NCI-H2171 treated with DMSO at 0.1 percent for 48 hours (cell line): ENCODE measurements around the gene PAK5.

Experiments
- DNase-seq: peaks from one replicate; lab custom pipeline; 2025; lab: John Stamatoyannopoulos, UW

PAK5 gene

DNA sequence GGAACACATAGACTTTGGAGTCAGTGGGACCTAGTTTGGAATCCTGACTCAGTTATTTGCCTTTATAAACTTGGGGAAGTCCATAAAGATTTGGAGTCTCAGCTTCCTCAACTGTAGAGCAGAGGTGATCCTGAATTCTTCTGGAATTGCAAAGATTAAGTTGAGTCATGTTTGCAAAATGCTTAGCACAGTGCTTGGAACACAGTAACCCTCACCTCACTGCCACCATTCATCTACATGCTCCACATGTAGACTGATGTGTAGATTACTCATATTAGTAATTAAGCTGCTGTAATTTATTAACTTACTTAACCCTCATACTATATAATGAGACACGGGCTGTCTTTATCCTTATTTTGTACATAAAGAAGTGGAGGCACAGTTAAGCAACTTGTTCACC lies 263.0 kb downstream of the PAK5 start:
- DNase-seq: no peak

DNA sequence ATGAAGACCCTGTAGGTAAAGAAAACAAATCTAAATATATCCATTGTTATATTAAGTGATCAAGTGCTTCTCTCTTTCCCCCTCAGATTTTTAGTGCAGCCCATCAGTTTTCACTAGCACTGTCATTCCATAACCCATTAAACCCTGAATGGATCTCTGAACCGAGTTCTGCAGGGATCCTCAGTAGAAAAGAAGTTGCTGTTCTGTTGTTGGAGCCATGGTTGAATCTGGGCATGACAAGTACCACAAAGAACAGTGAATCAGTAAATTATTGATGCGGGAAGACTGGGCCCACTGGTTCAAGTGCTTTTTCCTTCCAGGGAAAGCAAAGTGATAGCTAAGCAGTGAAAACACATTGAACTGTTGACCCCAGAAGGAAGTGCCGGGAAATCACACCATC lies 264.1 kb downstream of the PAK5 start:
- DNase-seq: no peak

DNA sequence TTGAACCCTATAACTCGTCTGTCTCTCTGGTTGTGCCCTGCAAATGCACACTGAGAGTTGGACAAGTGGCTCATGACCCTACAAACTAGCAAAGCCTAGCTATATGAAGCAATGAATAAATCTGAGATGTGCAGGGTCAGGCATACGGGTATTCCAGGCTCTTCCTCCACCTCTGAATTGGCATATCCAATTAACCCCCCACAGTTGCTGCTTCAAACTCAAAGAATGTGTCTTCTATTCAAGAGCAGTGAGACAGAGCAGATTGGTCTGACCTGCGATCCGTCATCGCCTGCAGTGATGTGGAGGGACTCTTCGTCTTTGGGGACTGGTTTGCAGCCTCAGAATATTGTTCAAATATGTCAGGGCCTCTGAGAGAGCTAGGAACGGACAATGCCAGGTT lies 264.7 kb downstream of the PAK5 start:
- no peak for DNase-seq

DNA sequence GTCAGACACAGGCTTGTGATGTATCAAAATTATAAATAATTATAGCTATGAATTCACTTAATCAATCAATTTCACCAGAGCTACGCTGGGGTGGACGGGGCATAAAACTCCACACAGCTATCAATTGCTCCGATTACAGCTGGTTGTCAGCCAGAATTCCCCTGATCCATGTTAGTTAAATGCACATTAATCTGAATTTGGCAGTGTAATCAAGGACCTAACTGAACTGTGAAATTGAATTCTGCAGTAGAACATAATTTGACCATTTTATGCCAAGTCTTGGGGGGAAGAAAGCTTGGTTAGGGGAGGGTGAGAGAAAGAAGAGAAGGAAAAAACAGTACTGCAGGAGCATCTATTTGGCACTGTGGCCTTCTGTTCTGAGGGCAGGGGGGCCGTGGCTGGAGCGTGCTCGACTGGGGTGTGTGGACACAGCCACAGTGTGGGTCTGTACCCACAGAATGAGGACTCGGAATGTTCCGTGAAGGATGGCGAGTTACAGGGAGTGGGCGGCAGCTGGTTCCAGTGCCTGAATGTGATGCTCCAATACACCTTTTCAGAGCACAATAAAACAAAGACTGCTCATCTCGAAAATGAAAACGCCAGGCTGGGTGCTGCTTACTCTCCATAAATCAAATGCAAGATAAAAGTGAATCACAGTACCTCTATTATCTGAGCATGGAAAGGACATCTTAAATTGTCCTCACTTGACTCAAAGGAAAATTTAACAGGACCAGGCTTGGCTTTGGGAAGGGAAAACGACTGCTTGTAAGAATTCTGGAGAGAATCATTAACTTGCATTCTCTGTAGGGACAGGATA lies 265.3 kb downstream of the PAK5 start:
- no peak for DNase-seq

DNA sequence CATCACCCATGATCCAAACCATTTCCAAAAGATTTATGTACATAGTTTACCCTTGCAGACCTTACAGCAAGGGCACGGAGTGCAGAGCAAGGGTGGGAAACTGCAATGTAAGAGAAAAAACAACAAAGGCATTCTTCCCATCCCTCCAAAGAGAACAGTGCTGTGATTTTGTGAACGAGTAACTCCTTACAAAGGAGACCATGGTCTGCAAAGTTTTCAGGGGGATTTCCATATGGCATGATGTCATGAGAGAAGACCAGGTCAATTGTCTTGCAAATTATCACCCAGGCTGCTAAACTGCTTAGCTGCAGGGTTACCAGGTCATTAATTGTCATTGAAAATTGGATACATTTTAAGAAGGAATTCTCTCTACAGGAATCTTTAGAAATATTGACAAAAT lies 266.2 kb downstream of the PAK5 start:
- DNase-seq: no peak

DNA sequence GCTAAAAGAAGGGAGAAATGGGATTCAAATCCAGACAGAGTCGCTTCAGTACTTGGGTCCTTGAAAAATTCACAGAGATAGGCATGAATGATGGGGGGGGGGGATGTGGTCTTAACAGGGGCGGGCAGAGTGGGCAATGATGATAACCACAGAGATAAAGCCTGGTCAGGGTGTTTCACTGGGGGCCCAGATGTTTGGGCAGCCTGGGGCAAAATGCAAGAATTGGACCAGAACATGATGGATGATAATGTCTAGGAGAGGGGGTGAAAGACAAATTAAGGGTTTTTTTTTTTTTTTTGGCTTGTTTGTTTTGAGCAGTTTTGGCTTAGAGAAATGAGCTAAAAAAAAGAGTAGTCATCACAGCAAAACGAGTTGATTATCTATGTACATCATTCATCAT lies 267.1 kb downstream of the PAK5 start:
- DNase-seq: no peak

DNA sequence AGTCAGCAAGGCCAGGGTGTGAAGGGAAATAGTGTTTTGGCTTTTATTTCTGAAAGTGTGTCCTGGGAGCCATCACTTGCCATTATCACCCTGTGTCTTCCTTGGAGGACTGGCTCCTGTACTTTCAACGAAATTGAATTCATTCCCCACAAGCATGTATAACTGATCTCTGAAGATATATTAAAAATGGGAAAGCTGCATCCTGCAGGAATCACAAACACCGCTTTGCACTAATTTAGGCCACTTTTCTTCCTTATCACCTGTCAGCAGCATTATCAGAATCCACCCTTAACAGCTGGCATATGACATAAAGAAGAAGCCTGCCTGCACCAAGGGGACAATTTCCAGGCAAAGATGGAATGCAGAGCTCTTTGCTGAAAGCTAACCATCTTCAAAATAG lies 268.3 kb downstream of the PAK5 start:
- no peak for DNase-seq

DNA sequence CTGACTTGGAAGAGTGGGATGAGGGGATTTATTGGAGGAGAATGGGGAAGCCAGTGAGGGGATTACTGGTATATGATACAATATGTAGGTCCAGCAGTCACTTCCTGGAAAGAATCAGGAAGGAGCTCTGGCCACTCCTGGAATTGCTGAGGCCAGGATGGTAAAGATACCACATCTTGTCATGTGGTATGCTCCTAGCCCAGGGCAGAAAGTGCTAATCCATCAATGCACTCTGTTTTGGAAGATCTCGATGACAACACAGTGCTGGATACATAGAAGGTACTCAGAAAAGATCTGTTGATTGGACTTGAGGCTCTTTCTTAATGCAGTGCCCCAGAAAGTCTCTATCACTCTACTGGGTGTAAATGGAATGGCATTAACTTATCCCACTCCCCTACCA lies 271.9 kb downstream of the PAK5 start:
- no peak for DNase-seq

DNA sequence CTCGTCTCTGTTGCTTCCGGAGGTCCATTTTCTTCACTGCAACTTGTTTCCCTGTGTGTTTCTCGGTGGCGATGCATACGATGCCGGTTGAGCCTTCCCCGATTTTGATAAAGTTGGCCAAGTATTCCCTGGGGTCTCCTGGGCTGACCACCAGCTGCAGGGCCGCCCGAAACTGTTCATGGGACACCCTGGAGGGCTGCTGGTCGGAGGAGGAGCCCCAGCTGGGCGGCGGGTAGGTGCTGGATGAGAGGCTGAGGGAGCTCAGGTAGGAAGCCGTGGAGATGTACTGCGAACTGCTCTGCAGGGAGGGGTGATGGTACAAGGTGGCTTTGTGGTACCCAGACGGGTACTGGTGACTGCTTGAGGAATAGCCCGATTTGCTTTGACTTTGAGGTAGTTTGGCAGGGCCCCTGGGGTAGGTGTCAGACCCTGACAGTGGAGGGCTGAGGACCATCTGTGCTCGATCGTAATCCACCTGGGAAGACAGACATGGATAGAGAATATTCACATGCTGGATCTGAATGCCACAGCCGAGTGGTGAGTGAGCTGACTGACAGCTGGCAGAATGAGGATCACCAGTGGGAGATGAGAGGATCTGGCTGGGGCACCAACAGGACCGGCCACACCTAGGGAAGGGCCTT lies 272.8 kb downstream of the PAK5 start:
- peak; percentile 54 for DNase-seq

DNA sequence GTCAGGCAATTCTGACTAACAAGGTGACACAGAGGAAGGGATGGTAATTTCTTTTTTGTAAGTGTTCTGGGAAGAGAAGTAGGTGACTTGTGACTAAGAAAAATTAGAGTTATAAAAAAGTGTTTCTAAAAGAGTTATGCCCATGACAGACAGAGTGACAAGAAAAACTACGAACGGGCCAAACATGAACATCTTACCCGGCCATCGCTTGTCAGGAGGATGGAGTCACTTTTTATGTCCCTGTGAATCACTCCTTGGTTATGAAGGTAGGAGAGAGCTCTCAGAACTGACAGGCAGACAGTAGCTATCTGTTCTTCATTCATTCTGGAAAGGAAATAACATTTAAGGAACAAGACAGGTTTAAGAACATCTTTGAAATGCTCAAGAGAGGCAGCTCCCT lies 281.5 kb downstream of the PAK5 start:
- DNase-seq: no peak

DNA sequence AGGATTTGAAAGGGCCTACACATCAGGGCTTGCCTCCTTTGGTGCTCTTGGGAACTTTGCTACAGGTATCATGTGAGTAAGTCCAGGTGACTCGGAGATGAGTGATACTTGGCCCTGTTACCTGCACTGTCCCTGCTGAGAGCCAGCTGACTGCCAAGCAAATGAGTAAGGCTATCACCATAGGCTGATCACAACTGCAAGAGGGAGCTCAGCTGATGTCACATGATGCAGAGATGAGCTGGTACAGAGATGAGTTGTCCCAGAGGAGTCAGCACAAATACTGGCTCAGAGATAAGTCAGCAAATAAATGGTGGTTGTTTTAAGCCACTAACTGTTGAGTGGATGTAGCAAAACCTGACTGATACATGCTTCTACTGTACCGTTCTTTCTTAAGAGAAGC lies 283.1 kb downstream of the PAK5 start:
- DNase-seq: no peak

DNA sequence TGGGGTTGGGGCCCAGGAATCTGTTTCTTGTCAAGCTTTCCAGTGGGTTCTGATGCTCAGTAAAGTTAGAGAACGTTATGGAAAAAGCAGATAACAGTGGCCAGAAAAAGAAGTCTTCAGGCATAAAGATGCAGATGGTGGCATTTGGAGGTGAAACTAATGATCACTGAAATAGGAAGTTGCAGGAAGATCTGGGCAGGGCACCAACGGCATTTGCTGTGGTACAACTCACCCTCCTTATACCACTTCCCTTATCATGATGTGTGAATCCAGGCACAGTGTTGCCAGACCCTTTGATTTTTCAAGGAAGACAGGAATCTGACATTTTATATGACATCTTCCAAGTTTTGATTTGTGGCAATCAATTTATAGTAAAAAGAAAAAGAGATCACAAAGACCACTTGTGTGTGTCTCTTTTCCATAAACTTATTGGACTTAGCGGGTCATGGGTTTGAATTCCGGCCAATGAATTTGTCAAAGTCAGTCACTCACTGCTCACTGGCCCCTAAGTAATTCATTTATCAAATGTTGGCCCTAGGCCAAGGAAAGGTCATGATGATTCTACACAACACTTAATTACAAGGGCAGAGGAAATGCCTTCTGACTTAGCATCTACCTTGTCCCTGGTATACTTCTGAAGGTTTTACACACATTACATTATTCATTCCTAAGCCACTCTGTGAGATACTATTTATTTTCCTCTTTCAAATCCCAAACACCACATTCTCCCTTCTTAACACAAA lies 286.9 kb downstream of the PAK5 start:
- peak; percentile 23 for DNase-seq

DNA sequence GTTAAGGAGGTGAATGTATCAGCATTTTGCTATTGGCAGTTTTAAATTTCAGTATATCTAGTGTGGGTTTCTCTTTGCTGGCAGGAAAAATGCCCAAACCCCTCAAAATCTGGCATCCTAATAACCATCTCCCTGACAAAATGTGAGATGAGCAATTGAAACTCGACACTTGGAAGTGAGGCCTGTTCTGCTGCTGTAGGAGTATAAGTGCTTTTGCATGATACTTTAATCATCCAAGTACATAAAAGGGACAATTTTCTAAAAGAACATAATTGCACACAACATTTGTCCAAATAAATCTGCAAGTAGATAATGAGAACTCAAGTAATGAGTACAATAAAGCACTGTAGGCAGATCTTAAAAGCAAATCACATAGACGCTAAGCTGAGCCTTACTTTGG lies 288.0 kb downstream of the PAK5 start:
- DNase-seq: peak; percentile 75

DNA sequence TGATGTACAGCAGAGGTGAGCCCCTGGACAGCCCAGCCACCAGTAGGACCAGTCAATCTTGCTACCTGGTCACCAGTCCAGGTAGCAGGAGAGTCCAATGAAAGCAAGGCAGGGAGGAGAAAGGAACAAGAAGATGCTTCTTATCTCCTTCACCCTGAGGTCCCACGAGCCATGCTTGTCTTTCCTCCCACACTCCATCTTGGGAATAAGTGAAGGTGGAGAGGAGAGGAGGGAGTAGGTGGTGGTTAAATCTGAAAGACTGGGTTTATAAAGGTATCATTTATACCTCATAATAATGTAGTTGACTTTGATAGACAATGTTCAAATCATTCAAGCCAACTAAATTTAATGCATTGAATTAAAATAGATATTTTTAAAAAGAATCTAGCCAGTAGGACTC lies 288.6 kb downstream of the PAK5 start:
- no peak for DNase-seq

DNA sequence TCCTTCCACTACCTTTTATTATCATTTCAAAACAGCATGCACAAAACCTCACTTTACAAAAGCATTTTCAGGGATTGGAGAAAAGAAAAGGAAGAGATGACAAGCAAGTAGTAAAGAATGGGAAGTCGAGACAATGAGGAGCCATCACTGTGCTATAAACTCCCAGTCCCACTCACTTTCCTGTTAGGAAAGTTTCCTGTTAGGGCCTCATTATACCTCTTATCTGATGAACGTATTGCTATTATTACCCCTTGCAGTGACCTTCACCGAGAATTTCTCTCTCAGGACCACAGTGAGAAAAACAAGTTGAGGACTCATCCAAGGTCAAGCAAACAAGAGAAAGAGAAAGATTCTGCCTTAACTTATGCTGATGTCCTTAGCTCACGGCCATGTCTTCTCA lies 295.7 kb downstream of the PAK5 start:
- DNase-seq: no peak

DNA sequence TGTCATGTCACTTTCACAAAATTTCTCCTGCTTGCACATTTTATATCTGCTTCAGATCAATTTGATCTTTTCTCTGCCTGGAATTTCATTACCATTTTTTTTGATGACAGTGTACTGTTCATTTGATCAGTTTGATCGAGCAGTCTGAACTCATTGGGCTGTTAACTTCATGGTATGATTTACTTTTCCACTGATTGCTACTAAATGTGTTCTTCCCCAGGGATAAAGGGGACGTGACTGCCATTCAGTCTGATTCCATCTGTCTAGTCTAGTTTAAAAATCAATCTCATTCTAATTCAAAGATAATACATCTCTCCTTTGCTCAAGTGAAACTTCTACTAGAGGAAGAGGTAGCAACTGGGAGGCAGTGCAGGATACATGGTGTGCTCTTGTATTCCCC lies 303.4 kb downstream of the PAK5 start:
- no peak for DNase-seq

DNA sequence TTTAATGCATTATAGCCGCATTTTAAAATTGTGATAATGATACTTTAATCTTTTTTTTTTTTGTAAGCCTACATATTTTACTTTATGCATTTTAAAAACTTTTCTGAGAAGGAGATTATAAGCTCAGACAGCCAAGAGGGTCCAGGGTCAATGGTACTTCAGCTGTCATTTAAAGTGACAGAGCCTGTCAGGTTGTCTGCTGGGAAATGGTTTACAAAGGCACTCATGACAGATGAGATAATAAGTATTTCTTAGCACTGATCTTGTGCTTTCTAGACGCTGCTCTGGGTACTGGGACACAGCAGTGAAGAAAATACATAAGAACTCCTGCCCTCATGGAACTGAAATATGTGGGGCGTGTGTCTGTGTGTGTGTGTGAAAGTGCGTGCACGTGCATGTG lies 304.9 kb downstream of the PAK5 start:
- no peak for DNase-seq

DNA sequence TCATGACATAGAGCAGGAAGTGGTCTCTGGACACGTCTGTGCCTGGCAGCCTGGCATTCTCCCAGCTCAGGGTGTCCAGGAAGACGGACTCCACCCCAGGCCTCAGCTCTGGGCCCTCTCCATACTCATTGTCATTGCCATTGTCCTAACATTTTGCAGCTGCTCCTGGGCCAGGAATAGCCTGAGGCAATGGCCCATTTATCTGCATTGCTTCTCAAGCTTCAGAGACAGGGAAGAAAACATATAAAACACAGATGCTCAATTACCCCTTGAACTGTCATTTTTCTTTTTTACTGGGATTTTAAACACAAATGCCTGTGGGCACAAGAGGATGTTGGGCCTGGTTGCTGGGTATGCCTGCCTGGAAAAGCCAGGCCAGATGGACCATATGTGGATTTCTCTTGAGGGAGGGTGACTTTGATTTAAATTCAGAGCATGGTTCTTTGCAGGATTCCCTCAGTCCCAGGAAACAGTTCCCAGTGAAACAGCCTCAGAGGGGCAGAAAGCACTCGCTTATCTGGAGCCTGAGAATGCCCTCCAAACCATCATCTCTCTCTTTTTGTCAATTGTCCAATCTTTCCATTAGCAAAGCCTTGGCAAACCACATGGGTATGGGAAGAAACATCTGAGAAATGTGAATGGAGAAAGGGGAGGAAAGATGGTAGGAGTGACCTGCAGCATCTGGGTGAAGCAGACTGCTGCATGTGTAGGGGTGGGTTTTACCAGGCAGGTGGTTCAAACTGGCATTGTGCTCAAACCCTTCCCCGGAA lies 306.6 kb downstream of the PAK5 start:
- DNase-seq: no peak

DNA sequence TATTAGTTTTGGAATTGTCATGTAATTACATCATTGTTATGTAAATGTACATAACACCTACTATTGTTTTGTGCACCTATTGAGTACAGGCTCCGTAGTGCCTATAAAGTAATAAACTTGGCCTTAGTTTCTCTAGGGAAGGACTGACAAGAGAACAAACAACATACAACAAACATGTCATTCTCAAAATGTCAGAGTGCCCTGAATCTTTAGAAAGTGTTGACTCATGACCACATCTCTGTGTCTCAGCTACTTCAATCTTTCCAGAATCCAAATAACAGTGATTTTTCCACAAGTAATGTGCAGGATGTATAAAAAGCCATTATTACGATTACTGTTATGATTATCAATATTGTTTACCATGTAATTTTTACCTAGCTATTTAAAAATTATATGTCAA lies 307.3 kb downstream of the PAK5 start:
- no peak for DNase-seq

DNA sequence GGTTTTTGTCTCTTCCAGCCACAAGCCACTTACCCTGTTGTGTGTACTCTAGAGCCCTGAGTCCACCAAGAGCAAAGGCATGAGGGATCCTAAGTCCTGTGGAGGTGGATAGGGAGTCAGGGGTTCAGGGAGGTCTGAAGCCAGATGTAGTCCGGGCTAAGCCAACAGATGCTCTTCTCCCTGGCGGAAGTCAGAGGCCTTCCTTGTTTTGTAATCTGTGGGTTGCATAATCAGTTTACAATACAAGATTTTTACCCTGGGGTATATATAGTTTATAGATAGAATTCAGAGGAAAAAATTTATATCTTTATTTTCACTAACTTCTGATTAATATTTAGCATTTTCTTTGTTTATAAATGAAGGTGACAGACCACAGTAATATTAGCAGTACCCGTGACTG lies 315.2 kb downstream of the PAK5 start:
- DNase-seq: no peak

DNA sequence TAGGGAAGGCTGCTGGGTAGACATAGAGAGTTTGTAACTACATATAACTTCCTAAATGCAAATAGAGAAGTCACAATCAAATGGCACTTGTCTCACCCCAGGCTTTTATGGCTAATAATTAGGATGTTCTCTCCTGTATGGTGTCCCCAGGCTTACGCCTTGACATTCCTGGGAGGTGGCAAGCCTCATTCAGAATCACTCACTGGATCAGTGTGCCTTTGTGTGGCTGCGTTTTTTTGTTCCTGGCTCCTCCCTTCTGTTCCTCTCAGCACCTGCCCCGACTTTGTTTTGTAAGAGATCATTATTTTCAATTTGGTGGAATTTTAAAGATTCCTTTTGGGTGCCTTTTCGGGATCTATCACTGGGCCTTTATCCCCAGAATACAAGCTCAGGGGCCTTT lies 318.8 kb downstream of the PAK5 start:
- DNase-seq: no peak

DNA sequence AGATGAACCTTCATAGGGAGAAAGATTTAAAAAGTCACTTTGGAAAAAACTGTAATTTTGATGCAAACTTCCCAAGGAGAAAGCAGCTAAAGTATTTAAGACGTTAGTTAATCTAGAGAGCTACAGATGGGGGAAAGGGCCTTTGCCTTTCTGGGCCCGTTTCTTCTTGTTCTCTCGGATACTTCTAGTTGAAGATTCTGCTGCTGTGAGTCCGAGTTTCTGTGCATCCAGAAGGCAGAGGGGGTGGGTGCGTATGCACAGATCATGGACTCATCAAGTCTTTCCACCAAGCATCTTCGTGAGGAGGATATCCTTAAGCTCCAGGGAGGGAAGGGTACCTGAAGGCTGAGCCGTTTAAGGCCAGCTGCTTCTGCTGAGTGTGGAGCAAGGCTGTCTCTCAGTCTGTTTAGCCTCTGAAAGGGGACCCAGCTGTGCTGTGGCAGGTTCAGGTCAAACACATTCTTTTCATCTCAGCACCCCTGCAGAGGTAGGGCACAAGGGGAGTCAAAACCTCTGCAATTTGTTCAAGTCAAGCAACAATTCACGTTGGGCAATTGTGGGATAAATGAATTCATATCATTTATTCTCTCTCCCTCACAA lies 320.2 kb downstream of the PAK5 start:
- DNase-seq: no peak
